DOHH2 (cell line): ENCODE results near the gene MAP7D1.

Source experiments
- H3F3A ChIP-seq: fragments of 200-600 bp; sonication (generic), shearing (Covaris generic); 2 replicates; pipeline ENCODE4 v1.6.0; 2016; ENCODE audit warnings: antibody characterized with exemption, mild to moderate bottlenecking; ENCODE audit not compliant: control insufficient read depth, insufficient read depth
- H3K27ac ChIP-seq: fragments of 200-600 bp; sonication (generic); 2 replicates; pipeline ENCODE4 v1.5.1; 2014; ENCODE audit warnings: low read depth, mild to moderate bottlenecking, low read length, moderate library complexity
- H3K27me3 ChIP-seq: fragments of 200-600 bp; sonication (generic); 2 replicates; pipeline ENCODE4 v1.6.1; 2014; ENCODE audit warnings: mild to moderate bottlenecking, low read length, mixed read lengths; ENCODE audit not compliant: control insufficient read depth
- H3K36me3 ChIP-seq: fragments of 200-600 bp; sonication (generic); 2 replicates; pipeline ENCODE4 v1.6.1; 2014; ENCODE audit warnings: mild to moderate bottlenecking, low read length, moderate library complexity, mixed read lengths; ENCODE audit not compliant: control insufficient read depth
- H3K4me1 ChIP-seq: fragments of 200-600 bp; sonication (generic); 2 replicates; pipeline ENCODE4 v1.6.1; 2014; ENCODE audit warnings: mild to moderate bottlenecking, low read length, mixed read lengths; ENCODE audit not compliant: control insufficient read depth
- H3K4me2 ChIP-seq: fragments of 200-600 bp; sonication (generic); 2 replicates; pipeline ENCODE4 v1.6.0; 2014; ENCODE audit warnings: mild to moderate bottlenecking, low read length, moderate library complexity
- H3K4me3 ChIP-seq: fragments of 200-600 bp; sonication (generic); 2 replicates; pipeline ENCODE4 v1.5.1; 2014; ENCODE audit warnings: mild to moderate bottlenecking, low read length, mixed read lengths
- H3K79me2 ChIP-seq: fragments of 200-600 bp; sonication (generic); 2 replicates; pipeline ENCODE4 v1.6.1; 2014; ENCODE audit warnings: mild to moderate bottlenecking, low read length, mixed read lengths; ENCODE audit not compliant: control insufficient read depth
- H3K9me2 ChIP-seq: fragments of 200-600 bp; sonication (generic); replicated peaks from 2 replicates; pipeline ENCODE4 v1.6.1; 2014; ENCODE audit warnings: mild to moderate bottlenecking, low read length, mixed read lengths; ENCODE audit not compliant: control insufficient read depth
- H3K9me3 ChIP-seq: fragments of 200-600 bp; sonication (generic); 2 replicates; pipeline ENCODE4 v1.6.1; 2014; ENCODE audit warnings: antibody characterized with exemption, low read length, mixed read lengths; ENCODE audit not compliant: control insufficient read depth, insufficient read depth
- H4K20me1 ChIP-seq: fragments of 200-600 bp; sonication (generic); 2 replicates; pipeline ENCODE4 v1.6.0; 2014; ENCODE audit warnings: low read depth, mild to moderate bottlenecking, antibody characterized with exemption, low read length, moderate library complexity; ENCODE audit not compliant: control insufficient read depth, insufficient read depth
- CTCF ChIP-seq: fragments of 200-600 bp; sonication (generic); IDR thresholded peaks from one replicate; pipeline ENCODE4 v1.5.1; 2014; ENCODE audit warnings: antibody characterized with exemption, mild to moderate bottlenecking, low read depth, low read length; ENCODE audit not compliant: poor library complexity, severe bottlenecking
- EZH2phosphoT487 ChIP-seq: fragments of 200-600 bp; sonication (generic); IDR thresholded peaks from 2 replicates; pipeline ENCODE4 v1.6.1; 2017; ENCODE audit warnings: borderline replicate concordance, mild to moderate bottlenecking, antibody characterized with exemption, low read length, moderate library complexity, mixed read lengths

The MAP7D1 gene

GRCh38 chr1:36133484-36133883 is 22.5 kb upstream of the MAP7D1 start:
- no peak for TF ChIP-seq CTCF
- Histone ChIP-seq H3K79me2 (no peaks in the 10 kb centered on the region), H3K27ac (no peak overlapping the region), H3K36me3 (peaks cover 25% of the 10 kb centered on the region), H3F3A (no peaks in the 10 kb centered on the region), H4K20me1 (no peaks in the 10 kb centered on the region), H3K9me3 (no peaks in the 10 kb centered on the region), H3K4me1 (no peaks in the 10 kb centered on the region), H3K9me2 (no peaks in the 10 kb centered on the region), H3K4me2 (no peak overlapping the region), H3K27me3 (no peaks in the 10 kb centered on the region), H3K4me3 (no peak overlapping the region)

- no peak overlapping the region for H3K4me2 ChIP-seq
- no peak overlapping the region for H3K4me3 ChIP-seq
- H4K20me1 ChIP-seq: no peaks in the 10 kb centered on the region
- no peak overlapping the region for H3K27ac ChIP-seq
- H3F3A ChIP-seq: no peaks in the 10 kb centered on the region
- no peaks in the 10 kb centered on the region for H3K9me2 ChIP-seq
- TF ChIP-seq CTCF: no peak
- no peak for TF ChIP-seq EZH2phosphoT487
- no peaks in the 10 kb centered on the region for H3K4me1 ChIP-seq
- no peaks in the 10 kb centered on the region for H3K27me3 ChIP-seq
- H3K36me3 ChIP-seq: peaks cover 27% of the 10 kb centered on the region
- H3K79me2 ChIP-seq: no peaks in the 10 kb centered on the region
- H3K9me3 ChIP-seq: no peaks in the 10 kb centered on the region
These were observed 21.9 kb upstream of the MAP7D1 start for GRCh38 chr1:36134031-36134430.

GRCh38 chr1:36134505-36135329 is 21.2 kb upstream of the MAP7D1 start:
- no peak for TF ChIP-seq EZH2phosphoT487
- peak; percentile 75 for TF ChIP-seq CTCF
- Histone ChIP-seq H3K27ac (no peak overlapping the region), H3K4me2 (no peak overlapping the region), H3K36me3 (peaks cover 33% of the 10 kb centered on the region), H3K9me2 (no peaks in the 10 kb centered on the region), H4K20me1 (no peaks in the 10 kb centered on the region), H3K9me3 (no peaks in the 10 kb centered on the region), H3K4me3 (no peak overlapping the region), H3K4me1 (no peaks in the 10 kb centered on the region), H3K27me3 (no peaks in the 10 kb centered on the region), H3F3A (no peaks in the 10 kb centered on the region), H3K79me2 (no peaks in the 10 kb centered on the region)
